ENCODE results near the gene THRA.

Gene THRA

DNA sequence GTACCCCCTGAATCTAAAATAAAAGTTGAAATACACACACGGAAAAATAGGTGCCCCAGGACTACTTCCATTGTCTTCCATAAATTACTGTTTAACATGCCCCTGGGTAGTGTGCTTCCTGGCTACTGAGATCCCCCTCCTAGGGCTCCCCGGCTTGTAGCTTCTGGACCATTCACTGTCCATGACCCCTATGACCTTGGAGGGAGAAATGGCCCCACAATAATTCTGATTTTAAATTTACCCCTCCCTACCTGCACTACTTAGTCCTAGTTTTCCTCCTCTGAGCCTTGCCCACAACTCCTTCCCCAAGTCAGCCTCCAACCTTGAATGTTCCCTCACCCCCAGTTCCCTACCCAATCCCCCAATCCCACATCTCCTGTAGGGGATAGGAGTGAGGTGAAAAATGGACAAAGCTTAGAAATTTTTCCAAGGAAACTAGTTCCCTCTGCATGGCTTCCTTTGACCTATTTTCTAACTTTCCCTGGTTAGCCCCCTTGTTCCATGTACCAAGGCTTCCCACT lies 49.5 kb downstream of the THRA start:
- no peak for TF ChIP-seq CTCF (IDR thresholded peaks at IDR 0.05; ENCODE audit: control insufficient read depth, extremely low read depth, insufficient read depth)
- no peak overlapping the region for H3K4me3 ChIP-seq (ENCODE audit: low read depth, low read length)
- DNase-seq (ENCODE audit: low read depth) = no peak

GRCh38 chr17:40112718-40113109 lies 49.9 kb downstream of the THRA start:
- H3K4me3 ChIP-seq (ENCODE audit: low read depth, low read length) = peak overlapping the region; percentile 5; the same call in 1 of the 2 replicates
- DNase-seq (ENCODE audit: low read depth) = no peak
- no peak for TF ChIP-seq CTCF (IDR thresholded peaks at IDR 0.05; ENCODE audit: control insufficient read depth, extremely low read depth, insufficient read depth)

DNA sequence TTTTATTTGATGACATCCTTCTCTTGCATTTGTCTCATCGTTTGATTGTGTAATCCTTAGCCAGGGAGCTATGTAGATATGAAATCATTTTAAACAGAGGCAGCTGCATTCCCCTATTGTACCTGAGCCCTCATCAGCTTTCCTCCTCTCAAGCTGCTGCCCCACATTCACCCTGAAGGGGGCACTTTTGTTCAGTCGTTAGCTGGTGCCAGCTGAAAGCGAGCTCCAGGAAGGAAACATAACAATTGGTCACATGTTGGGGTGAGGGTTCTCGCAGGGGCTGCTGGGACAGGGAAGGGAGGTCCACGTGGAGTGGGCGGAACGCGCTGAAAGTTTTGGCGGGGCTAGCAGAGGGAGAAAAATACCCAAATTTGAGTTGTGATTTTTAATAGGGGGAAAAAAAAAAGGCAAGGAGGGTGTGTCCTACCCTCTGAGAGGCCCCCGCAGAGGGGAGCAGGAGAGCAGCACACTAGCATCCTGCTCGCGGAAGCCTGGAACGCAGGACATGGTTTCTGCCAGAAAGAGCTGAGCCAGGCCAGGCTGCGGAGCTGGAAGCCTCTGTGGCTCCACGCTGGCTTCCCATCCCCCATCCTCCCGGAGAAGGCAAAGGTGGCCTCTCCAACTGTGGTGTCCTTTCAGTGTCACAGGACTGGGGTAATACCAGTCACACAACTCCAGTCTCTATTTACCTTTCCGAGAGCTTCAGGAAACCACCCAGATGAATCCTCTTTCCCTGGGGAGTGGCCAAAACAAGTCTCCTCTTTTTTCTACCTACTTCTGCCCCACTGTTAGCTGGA lies 50.5 kb downstream of the THRA start:
- peak; percentile 88 for DNase-seq (ENCODE audit: low read depth)
- peak overlapping the region; percentile 44 for H3K4me3 ChIP-seq (ENCODE audit: low read depth, low read length)
- peak; percentile 90 for TF ChIP-seq CTCF (IDR thresholded peaks at IDR 0.05; ENCODE audit: control insufficient read depth, extremely low read depth, insufficient read depth)

DNA sequence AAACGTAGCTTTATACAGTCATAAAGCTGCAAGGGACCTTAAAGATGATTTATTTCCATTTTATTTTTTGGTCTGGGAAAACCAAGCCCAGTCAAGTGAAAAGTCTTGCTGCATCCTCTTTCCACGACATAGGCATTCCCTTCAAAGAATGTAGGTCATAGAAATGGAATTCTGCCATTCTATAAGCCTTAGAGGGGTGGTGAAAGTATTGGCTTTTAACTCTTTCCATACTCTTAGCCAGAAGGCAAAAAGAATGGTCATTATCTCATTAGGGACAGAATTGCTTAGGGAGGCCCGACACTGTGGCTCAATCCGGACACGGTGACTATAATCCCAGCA lies 51.1 kb downstream of the THRA start:
- DNase-seq (ENCODE audit: low read depth) = no peak
- H3K4me3 ChIP-seq (ENCODE audit: low read depth, low read length) = peak overlapping the region; percentile 44
- no peak for TF ChIP-seq CTCF (IDR thresholded peaks at IDR 0.05; ENCODE audit: control insufficient read depth, extremely low read depth, insufficient read depth)

DNA sequence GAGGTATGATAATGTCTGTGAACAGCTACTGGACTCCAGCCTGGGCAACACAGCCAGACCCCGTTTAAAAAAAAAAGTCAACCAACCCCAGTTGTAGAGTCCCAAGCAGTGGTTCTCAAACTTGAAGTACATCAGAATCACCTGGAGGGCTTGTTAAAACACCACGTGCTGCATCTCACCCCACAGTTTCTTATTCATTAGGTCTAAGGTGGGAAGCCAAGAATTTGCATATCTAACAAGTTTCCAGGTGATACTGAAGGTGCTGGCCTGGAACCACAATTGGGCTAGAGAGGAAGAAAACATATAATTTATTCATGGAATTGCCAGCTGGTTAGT lies 52.3 kb downstream of the THRA start:
- no peak overlapping the region for H3K4me3 ChIP-seq (ENCODE audit: low read depth, low read length)
- TF ChIP-seq CTCF (IDR thresholded peaks at IDR 0.05; ENCODE audit: control insufficient read depth, extremely low read depth, insufficient read depth) = no peak
- no peak for DNase-seq (ENCODE audit: low read depth)

GRCh38 chr17:40121181-40122135 lies 58.7 kb downstream of the THRA start, which contains the start of gene MSL1:
MSL1 (plus strand) TSS chr17:40121971; CDS start chr17:40122613, 642 bp downstream.
- no peak for TF ChIP-seq CTCF (IDR thresholded peaks at IDR 0.05; ENCODE audit: control insufficient read depth, extremely low read depth, insufficient read depth)
- peak within 1 kb of the TSS; percentile 68 for H3K4me3 ChIP-seq (ENCODE audit: low read depth, low read length)

More at GRCh38 chr17:40121181-40122135, 58.7 kb downstream of the THRA start, which contains the start of gene MSL1:
- DNase-seq (ENCODE audit: low read depth) = no peak

Data from LNCaP clone FGC (cell line).